SU-DHL-6 (cell line): ENCODE data around the gene ARID5B.

Experiments
- CTCF ChIP-seq: fragments of 200-600 bp; sonication (generic); IDR thresholded peaks from one replicate; pipeline ENCODE4 v1.5.1; 2017; ENCODE audit warnings: antibody characterized with exemption, mild to moderate bottlenecking, low read length, moderate library complexity; ENCODE audit not compliant: insufficient read depth, poor library complexity, severe bottlenecking
- EZH2phosphoT487 ChIP-seq: fragments of 200-600 bp; sonication (generic), shearing (Covaris generic); conservative IDR thresholded peaks from 2 replicates; pipeline ENCODE4 v1.6.1; 2018; ENCODE audit warnings: mild to moderate bottlenecking, antibody characterized with exemption, low read length, moderate library complexity, mixed read lengths

- TF ChIP-seq CTCF = no peak
- no peak for TF ChIP-seq EZH2phosphoT487
These were observed 21.9 kb downstream of the ARID5B start for GRCh38 chr10:61923210-61923949.
